ENCODE measurements around the gene PRKCE.

GRCh38 chr2:46225150-46225625 is 573.7 kb downstream of the PRKCE start:
- no peak for TF ChIP-seq POLR2AphosphoS5 (IDR thresholded peaks at IDR 0.05; ENCODE audit: borderline replicate concordance, low read depth, low read length)
- TF ChIP-seq EZH2 (IDR thresholded peaks at IDR 0.05), result no peak
- no peak for TF ChIP-seq FOXP2 (optimal IDR thresholded peaks at IDR 0.05; ENCODE audit: control extremely low read depth, extremely low read length, insufficient read depth)
